Measurements from ENCODE around the gene ACTR1B.
"Not testable (repeated sequence)": the region's sequence is repeated elsewhere in the genome, so short reads cannot be mapped to it uniquely, and the experiment has no call there.

The ACTR1B gene

GRCh38 chr2:97620492-97620891 is 43.4 kb downstream of the ACTR1B start:
- H4K91ac ChIP-seq (ENCODE audit: low read length); H3K23ac ChIP-seq (ENCODE audit: low read length in 2 of 2); H3K4me1 ChIP-seq (ENCODE audit: control insufficient read depth, insufficient read depth, low read depth, low read length); H3K27ac ChIP-seq (ENCODE audit: low read length, poor library complexity, severe bottlenecking); H2BK5ac ChIP-seq (ENCODE audit: low read depth, low read length, poor library complexity, severe bottlenecking); H2AK5ac ChIP-seq (ENCODE audit: low read length, severe bottlenecking); H3K27me3 ChIP-seq (ENCODE audit: control insufficient read depth in 1 of 2, insufficient read depth in 1 of 2, low read length in 2 of 2); H3K4me2 ChIP-seq (ENCODE audit: low read length, poor library complexity, severe bottlenecking); H3K4ac ChIP-seq (ENCODE audit: low read depth in 1 of 2, low read length in 2 of 2); H4K8ac ChIP-seq (ENCODE audit: low read length); H3K9ac ChIP-seq (ENCODE audit: low read length); H3K36me3 ChIP-seq (ENCODE audit: control insufficient read depth in 1 of 2, insufficient read depth in 2 of 2, low read depth in 1 of 2, low read length in 2 of 2); H2BK12ac ChIP-seq (ENCODE audit: low read length in 2 of 2); H3K18ac ChIP-seq (ENCODE audit: low read depth in 1 of 2, low read length in 2 of 2); H3K9me3 ChIP-seq (ENCODE audit: control insufficient read depth, low read length); DNase-seq; H3K79me1 ChIP-seq (replicated peaks; ENCODE audit: low read length, poor library complexity, severe bottlenecking); H2AFZ ChIP-seq (ENCODE audit: low read depth, low read length); H3K4me3 ChIP-seq (ENCODE audit: insufficient read depth in 1 of 2, low read depth in 1 of 2, low read length in 2 of 2); H3K14ac ChIP-seq (ENCODE audit: low read length in 2 of 2); H2BK120ac ChIP-seq (ENCODE audit: low read depth, low read length); H2BK15ac ChIP-seq (ENCODE audit: low read depth, poor library complexity, severe bottlenecking): not testable (repeated sequence)
- no CpG with 5 or more reads among the region's 1 CpG for WGBS

GRCh38 chr2:97618939-97619827 is 44.7 kb downstream of the ACTR1B start:
- H3K36me3 ChIP-seq (ENCODE audit: control insufficient read depth in 1 of 2, insufficient read depth in 2 of 2, low read depth in 1 of 2, low read length in 2 of 2); H3K79me1 ChIP-seq (replicated peaks; ENCODE audit: low read length, poor library complexity, severe bottlenecking); H3K9ac ChIP-seq (ENCODE audit: low read length); H2BK12ac ChIP-seq (ENCODE audit: low read length in 2 of 2); DNase-seq; H3K4me2 ChIP-seq (ENCODE audit: low read length, poor library complexity, severe bottlenecking); H3K27me3 ChIP-seq (ENCODE audit: control insufficient read depth in 1 of 2, insufficient read depth in 1 of 2, low read length in 2 of 2); H4K91ac ChIP-seq (ENCODE audit: low read length); H2BK120ac ChIP-seq (ENCODE audit: low read depth, low read length); H2BK5ac ChIP-seq (ENCODE audit: low read depth, low read length, poor library complexity, severe bottlenecking); H3K27ac ChIP-seq (ENCODE audit: low read length, poor library complexity, severe bottlenecking); H3K18ac ChIP-seq (ENCODE audit: low read depth in 1 of 2, low read length in 2 of 2); H4K8ac ChIP-seq (ENCODE audit: low read length); H3K4me3 ChIP-seq (ENCODE audit: insufficient read depth in 1 of 2, low read depth in 1 of 2, low read length in 2 of 2); H3K14ac ChIP-seq (ENCODE audit: low read length in 2 of 2); H2AFZ ChIP-seq (ENCODE audit: low read depth, low read length); H2BK15ac ChIP-seq (ENCODE audit: low read depth, poor library complexity, severe bottlenecking); H2AK5ac ChIP-seq (ENCODE audit: low read length, severe bottlenecking); H3K4ac ChIP-seq (ENCODE audit: low read depth in 1 of 2, low read length in 2 of 2); H3K4me1 ChIP-seq (ENCODE audit: control insufficient read depth, insufficient read depth, low read depth, low read length); H3K9me3 ChIP-seq (ENCODE audit: control insufficient read depth, low read length); H3K23ac ChIP-seq (ENCODE audit: low read length in 2 of 2): not testable (repeated sequence)
- WGBS, result no CpG with 5 or more reads among the region's 14 CpGs

GRCh38 chr2:97617911-97618310 is 45.9 kb downstream of the ACTR1B start:
- no peak overlapping the region for H3K23ac ChIP-seq (ENCODE audit: low read length in 2 of 2)
- H2BK15ac ChIP-seq (ENCODE audit: low read depth, poor library complexity, severe bottlenecking), result no peak overlapping the region
- H3K9ac ChIP-seq (ENCODE audit: low read length), result no peak overlapping the region
- H3K27ac ChIP-seq (ENCODE audit: low read length, poor library complexity, severe bottlenecking), result no peak overlapping the region
- no peak overlapping the region for H2BK120ac ChIP-seq (ENCODE audit: low read depth, low read length)
- no peak for DNase-seq
- no peak overlapping the region for H3K4me2 ChIP-seq (ENCODE audit: low read length, poor library complexity, severe bottlenecking)
- no peak overlapping the region for H4K91ac ChIP-seq (ENCODE audit: low read length)
- no peak overlapping the region for H2AK5ac ChIP-seq (ENCODE audit: low read length, severe bottlenecking)
- H3K36me3 ChIP-seq (ENCODE audit: control insufficient read depth in 1 of 2, insufficient read depth in 2 of 2, low read depth in 1 of 2, low read length in 2 of 2), result no peaks in the 10 kb centered on the region
- no peaks in the 10 kb centered on the region for H3K79me1 ChIP-seq (replicated peaks; ENCODE audit: low read length, poor library complexity, severe bottlenecking)
- no peaks in the 10 kb centered on the region for H3K27me3 ChIP-seq (ENCODE audit: control insufficient read depth in 1 of 2, insufficient read depth in 1 of 2, low read length in 2 of 2)
- H3K4me3 ChIP-seq (ENCODE audit: insufficient read depth in 1 of 2, low read depth in 1 of 2, low read length in 2 of 2), result no peak overlapping the region
- H3K9me3 ChIP-seq (ENCODE audit: control insufficient read depth, low read length), result no peaks in the 10 kb centered on the region
- no peak overlapping the region for H2BK5ac ChIP-seq (ENCODE audit: low read depth, low read length, poor library complexity, severe bottlenecking)
- no peak overlapping the region for H4K8ac ChIP-seq (ENCODE audit: low read length)
- H3K4ac ChIP-seq (ENCODE audit: low read depth in 1 of 2, low read length in 2 of 2), result no peak overlapping the region
- no CpG with 5 or more reads among the region's 6 CpGs for WGBS
- H3K4me1 ChIP-seq (ENCODE audit: control insufficient read depth, insufficient read depth, low read depth, low read length), result no peaks in the 10 kb centered on the region
- H3K14ac ChIP-seq (ENCODE audit: low read length in 2 of 2), result no peak overlapping the region
- no peak overlapping the region for H3K18ac ChIP-seq (ENCODE audit: low read depth in 1 of 2, low read length in 2 of 2)
- H2AFZ ChIP-seq (ENCODE audit: low read depth, low read length), result no peak overlapping the region
- H2BK12ac ChIP-seq (ENCODE audit: low read length in 2 of 2), result no peak overlapping the region

GRCh38 chr2:97615746-97616145 is 48.1 kb downstream of the ACTR1B start:
- H3K4me3 ChIP-seq (ENCODE audit: insufficient read depth in 1 of 2, low read depth in 1 of 2, low read length in 2 of 2); H3K14ac ChIP-seq (ENCODE audit: low read length in 2 of 2); H3K36me3 ChIP-seq (ENCODE audit: control insufficient read depth in 1 of 2, insufficient read depth in 2 of 2, low read depth in 1 of 2, low read length in 2 of 2); H3K4me2 ChIP-seq (ENCODE audit: low read length, poor library complexity, severe bottlenecking); H3K9ac ChIP-seq (ENCODE audit: low read length); H2BK120ac ChIP-seq (ENCODE audit: low read depth, low read length); H3K79me1 ChIP-seq (replicated peaks; ENCODE audit: low read length, poor library complexity, severe bottlenecking); H4K91ac ChIP-seq (ENCODE audit: low read length); H4K8ac ChIP-seq (ENCODE audit: low read length); H3K23ac ChIP-seq (ENCODE audit: low read length in 2 of 2); H3K27me3 ChIP-seq (ENCODE audit: control insufficient read depth in 1 of 2, insufficient read depth in 1 of 2, low read length in 2 of 2); H2BK5ac ChIP-seq (ENCODE audit: low read depth, low read length, poor library complexity, severe bottlenecking); H2AFZ ChIP-seq (ENCODE audit: low read depth, low read length); H2BK15ac ChIP-seq (ENCODE audit: low read depth, poor library complexity, severe bottlenecking); H3K27ac ChIP-seq (ENCODE audit: low read length, poor library complexity, severe bottlenecking); H3K4ac ChIP-seq (ENCODE audit: low read depth in 1 of 2, low read length in 2 of 2); H2AK5ac ChIP-seq (ENCODE audit: low read length, severe bottlenecking); H3K18ac ChIP-seq (ENCODE audit: low read depth in 1 of 2, low read length in 2 of 2); DNase-seq; H3K4me1 ChIP-seq (ENCODE audit: control insufficient read depth, insufficient read depth, low read depth, low read length); H2BK12ac ChIP-seq (ENCODE audit: low read length in 2 of 2); H3K9me3 ChIP-seq (ENCODE audit: control insufficient read depth, low read length): not testable (repeated sequence)
- WGBS, result no CpG with 5 or more reads among the region's 8 CpGs

Data from mesenchymal stem cell (in vitro differentiated cells and primary cell).